ENCODE results near the gene CC2D2B. TPM values are rescaled to one million over a fixed set of nuclear protein-coding genes. Genes with fewer than 3 reads are reported as not detected.

CC2D2B gene
- total and polyA plus RNA-seq, 10 donors = 0.26 to 7.1 (median 2.8) TPM

- no peak overlapping the region for H3K4me3 ChIP-seq
- intact Hi-C loops (cut with DNase I; ENCODE audit: low total_unique reads) = no loop called here
- no peak for TF ChIP-seq CTCF (IDR thresholded peaks at IDR 0.05 in 8 of 11, conservative IDR thresholded peaks at IDR 0.05 in 3 of 11)
- TF ChIP-seq POLR2A (IDR thresholded peaks at IDR 0.05) = no peak
- peaks cover 0 to 7% (median 4%) of the 10 kb centered on the region in 6 donors for H3K4me1 ChIP-seq
- no peak for DNase-seq
- H3K27ac ChIP-seq = no peak overlapping the region
- no peaks in the 10 kb centered on the region for H3K27me3 ChIP-seq (replicated peaks in 1 of 7)
- no peaks in the 10 kb centered on the region for H3K36me3 ChIP-seq
- no peaks in the 10 kb centered on the region for H3K9me3 ChIP-seq
- WGBS, 5 donors = 81 to 95% (median 84%) methylated on average over 1 of the region's 1 CpG
Observed at GRCh38 chr10:96021332-96021731, 113.6 kb downstream of the CC2D2B start.

GRCh38 chr10:96022739-96023138 is 115.0 kb downstream of the CC2D2B start:
- Histone ChIP-seq H3K4me3 (no peak overlapping the region), H3K4me1 (no peaks in the 10 kb centered on the region), H3K27me3 (replicated peaks in 1 of 7) (no peaks in the 10 kb centered on the region), H3K9me3 (no peaks in the 10 kb centered on the region), H3K27ac (no peak overlapping the region), H3K36me3 (no peaks in the 10 kb centered on the region)
- intact Hi-C loops (cut with DNase I; ENCODE audit: low total_unique reads) = no loop called here
- 89 to 96% (median 92%) methylated on average over 2 of the region's 2 CpGs for WGBS, 5 donors
- TF ChIP-seq CTCF (IDR thresholded peaks at IDR 0.05 in 8 of 11, conservative IDR thresholded peaks at IDR 0.05 in 3 of 11) = no peak
- no peak for DNase-seq

- Histone ChIP-seq H3K4me1 (no peaks in the 10 kb centered on the region), H3K27me3 (replicated peaks in 1 of 7) (no peaks in the 10 kb centered on the region), H3K9me3 (no peaks in the 10 kb centered on the region), H3K4me3 (no peak overlapping the region), H3K36me3 (no peaks in the 10 kb centered on the region), H3K27ac (no peak overlapping the region)
- intact Hi-C loops (cut with DNase I; ENCODE audit: low total_unique reads) = no loop called here
- TF ChIP-seq POLR2AphosphoS5 (IDR thresholded peaks at IDR 0.05) (no peak), CTCF (IDR thresholded peaks at IDR 0.05 in 8 of 11, conservative IDR thresholded peaks at IDR 0.05 in 3 of 11) (no peak), POLR2A (IDR thresholded peaks at IDR 0.05) (no peak)
- no peak for DNase-seq
Observed at GRCh38 chr10:96023168-96023567, 115.4 kb downstream of the CC2D2B start.

GRCh38 chr10:96025566-96025965 is 117.8 kb downstream of the CC2D2B start:
- Histone ChIP-seq H3K9me3 (no peaks in the 10 kb centered on the region), H3K27me3 (replicated peaks in 1 of 7) (no peaks in the 10 kb centered on the region), H3K4me3 (no peak overlapping the region), H3K4me1 (no peaks in the 10 kb centered on the region), H3K36me3 (no peaks in the 10 kb centered on the region), H3K27ac (no peak overlapping the region)
- intact Hi-C loops (cut with DNase I; ENCODE audit: low total_unique reads) = no loop called here
- whole genome bisulfite sequencing, 5 donors = 75 to 94% (median 83%) methylated on average over 3 of the region's 3 CpGs
- DNase-seq = no peak
- TF ChIP-seq POLR2A (IDR thresholded peaks at IDR 0.05) = no peak
- peak in 1 of 11 experiments; percentile 14 for TF ChIP-seq CTCF (IDR thresholded peaks at IDR 0.05 in 8 of 11, conservative IDR thresholded peaks at IDR 0.05 in 3 of 11)

All from spleen (tissue), 11 donors.